ENCODE measurements around the gene CTNNA1.

The CTNNA1 gene

DNA sequence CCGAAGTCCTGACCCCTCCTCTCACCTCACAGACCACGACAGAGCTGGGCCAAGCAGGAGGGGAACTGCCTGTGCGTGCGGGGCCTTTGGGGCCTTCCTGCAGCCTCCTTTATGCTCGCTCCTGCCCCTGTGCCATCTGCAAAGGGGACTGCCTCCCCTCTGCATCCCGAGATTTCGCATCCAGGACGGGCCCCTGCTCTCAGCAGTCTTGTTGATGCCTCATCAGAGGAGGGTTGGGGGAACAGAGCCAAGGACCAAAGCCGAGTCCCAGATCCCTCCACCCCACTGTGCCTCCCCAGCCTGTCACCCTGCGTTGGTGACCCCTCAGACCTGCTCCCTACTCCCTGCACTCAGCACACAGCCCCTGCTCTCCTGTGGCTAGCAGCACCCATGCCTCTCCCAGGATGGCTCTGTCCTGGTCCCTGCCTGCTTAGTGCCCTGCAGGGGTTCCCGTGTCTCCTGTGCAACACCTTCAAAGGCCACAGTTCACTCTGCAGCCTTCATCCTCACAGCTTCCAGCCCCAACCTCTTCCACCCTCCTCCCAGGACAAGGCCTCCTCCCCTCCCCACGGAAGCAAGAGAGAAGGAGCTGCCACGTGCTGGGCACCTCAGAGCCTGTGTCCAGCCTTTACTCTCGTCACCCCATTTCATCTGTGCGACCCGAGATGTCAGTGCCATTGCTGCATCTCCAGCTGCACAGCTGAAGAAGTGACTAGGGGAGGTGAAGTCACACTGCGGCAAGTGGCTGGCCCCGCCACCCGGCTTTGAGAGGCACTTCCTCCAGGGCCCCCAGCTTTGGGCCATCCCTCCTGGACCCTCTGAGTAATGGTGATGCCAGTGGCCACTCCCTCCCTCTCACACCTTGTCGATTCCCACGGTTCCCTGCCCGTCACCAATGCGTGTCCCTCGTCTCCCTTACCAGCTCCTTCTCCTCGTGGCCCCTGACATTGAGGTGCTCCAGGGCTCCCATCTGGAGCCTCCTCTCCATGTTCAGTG is 184.5 kb downstream of the CTNNA1 start:
- H3K4me3 ChIP-seq (ENCODE audit: low read depth, low read length) = no peak overlapping the region
- in situ Hi-C loops (cut with HindIII; ENCODE audit: low sequenced_read_pairs) = no loop called here
- DNase-seq (ENCODE audit: low read depth, low spot score) = no peak
- TF ChIP-seq, protein P1, sequence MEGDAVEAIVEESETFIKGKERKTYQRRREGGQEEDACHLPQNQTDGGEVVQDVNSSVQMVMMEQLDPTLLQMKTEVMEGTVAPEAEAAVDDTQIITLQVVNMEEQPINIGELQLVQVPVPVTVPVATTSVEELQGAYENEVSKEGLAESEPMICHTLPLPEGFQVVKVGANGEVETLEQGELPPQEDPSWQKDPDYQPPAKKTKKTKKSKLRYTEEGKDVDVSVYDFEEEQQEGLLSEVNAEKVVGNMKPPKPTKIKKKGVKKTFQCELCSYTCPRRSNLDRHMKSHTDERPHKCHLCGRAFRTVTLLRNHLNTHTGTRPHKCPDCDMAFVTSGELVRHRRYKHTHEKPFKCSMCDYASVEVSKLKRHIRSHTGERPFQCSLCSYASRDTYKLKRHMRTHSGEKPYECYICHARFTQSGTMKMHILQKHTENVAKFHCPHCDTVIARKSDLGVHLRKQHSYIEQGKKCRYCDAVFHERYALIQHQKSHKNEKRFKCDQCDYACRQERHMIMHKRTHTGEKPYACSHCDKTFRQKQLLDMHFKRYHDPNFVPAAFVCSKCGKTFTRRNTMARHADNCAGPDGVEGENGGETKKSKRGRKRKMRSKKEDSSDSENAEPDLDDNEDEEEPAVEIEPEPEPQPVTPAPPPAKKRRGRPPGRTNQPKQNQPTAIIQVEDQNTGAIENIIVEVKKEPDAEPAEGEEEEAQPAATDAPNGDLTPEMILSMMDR (IDR thresholded peaks at IDR 0.05; ENCODE audit: low read depth, low read length) = no peak

DNA sequence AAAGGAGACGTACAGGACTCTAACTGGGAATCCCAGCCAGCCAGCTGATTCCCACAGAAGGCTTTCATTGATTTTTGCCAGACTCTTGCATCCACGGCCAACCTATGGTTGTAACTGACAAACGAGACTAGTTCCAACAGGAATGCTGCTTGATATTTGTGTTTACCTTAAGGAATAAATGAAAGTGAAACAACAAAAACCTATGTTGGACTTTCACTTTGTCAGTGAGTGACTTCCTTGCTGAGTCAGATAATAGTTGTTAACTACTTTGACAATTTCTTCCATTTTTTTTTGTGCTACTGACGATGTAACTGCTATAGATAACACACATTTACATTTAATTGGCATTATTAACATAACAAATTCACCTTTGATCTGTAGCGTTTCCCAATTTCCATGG is 185.3 kb downstream of the CTNNA1 start:
- H3K4me3 ChIP-seq (ENCODE audit: low read depth, low read length) = no peak overlapping the region
- DNase-seq (ENCODE audit: low read depth, low spot score) = no peak
- TF ChIP-seq, protein P1 (IDR thresholded peaks at IDR 0.05; ENCODE audit: low read depth, low read length) = no peak
- in situ Hi-C loops (cut with HindIII; ENCODE audit: low sequenced_read_pairs) = no loop called here

DNA sequence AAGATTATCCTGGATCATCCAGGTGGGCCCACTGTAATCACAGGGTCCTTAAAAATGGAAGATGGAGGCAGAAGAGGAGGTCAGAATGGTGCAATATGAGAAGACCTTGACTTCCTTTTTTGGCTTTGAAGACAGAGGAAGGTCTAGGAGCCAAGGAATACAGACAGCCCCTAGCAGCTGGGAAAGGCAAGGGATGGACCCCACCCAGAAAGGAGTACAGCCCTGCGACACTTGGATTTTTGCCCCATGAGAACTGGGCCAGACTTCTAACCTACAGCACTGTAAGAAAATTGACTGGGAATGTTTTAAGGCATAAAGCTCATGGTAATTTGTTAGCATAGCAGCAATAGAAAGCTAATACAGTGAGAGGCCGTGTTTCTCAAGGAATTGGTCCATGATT is 188.8 kb downstream of the CTNNA1 start:
- H3K4me3 ChIP-seq (ENCODE audit: low read depth, low read length) = no peak overlapping the region
- no peak for DNase-seq (ENCODE audit: low read depth, low spot score)
- in situ Hi-C loops (cut with HindIII; ENCODE audit: low sequenced_read_pairs) = no loop called here
- TF ChIP-seq, protein P1 (IDR thresholded peaks at IDR 0.05; ENCODE audit: low read depth, low read length) = no peak

DNA sequence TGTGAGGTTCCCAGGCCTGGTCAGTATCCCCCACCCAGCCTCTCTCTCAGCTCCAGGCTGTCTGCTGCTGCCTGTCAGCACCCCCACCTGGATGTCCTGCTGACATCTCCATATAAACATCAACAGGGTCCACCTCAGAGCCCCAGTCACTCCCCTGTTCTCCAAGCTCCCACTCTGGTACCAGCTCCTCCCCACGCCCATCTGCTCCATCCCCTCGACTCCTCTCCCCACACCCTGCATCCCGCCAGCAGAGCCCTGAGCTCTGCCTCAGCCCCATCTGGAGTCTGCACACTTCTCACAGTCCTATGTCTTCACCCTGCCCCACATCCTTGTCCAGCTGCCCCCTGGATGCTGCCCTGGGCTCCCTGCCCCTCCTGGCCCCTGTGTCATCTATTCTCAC is 189.6 kb downstream of the CTNNA1 start:
- TF ChIP-seq, protein P1 (IDR thresholded peaks at IDR 0.05; ENCODE audit: low read depth, low read length) = no peak
- no peak for DNase-seq (ENCODE audit: low read depth, low spot score)
- no peak overlapping the region for H3K4me3 ChIP-seq (ENCODE audit: low read depth, low read length)
- in situ Hi-C loops (cut with HindIII; ENCODE audit: low sequenced_read_pairs) = no loop called here

DNA sequence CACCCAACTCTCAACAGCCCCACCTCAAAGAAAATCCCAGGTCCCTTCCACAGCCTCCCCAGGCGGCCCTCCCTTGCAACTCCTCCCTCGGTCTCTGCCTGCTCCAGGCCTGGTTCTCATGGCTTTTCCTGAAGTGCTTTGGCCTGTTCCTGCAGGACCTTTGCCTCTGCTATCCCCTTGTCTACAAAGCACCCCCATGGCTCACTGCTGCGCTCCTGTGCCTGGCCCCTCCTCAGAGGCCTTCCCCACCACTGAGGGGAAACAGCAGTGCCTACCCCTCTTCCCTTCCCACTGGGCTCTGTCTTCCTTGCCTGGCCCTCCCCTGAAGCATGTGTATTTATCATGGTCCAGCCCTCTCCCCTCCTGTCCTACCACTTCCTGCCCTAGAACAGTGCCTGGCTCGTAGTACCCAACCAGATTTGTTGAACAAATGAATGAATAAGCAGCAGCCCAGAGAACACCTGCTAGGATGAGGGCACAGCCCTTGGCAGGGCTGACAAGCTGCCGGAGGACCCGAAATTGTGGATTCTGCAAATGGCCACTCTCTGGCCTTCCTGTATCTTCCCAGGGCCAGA is 190.5 kb downstream of the CTNNA1 start:
- in situ Hi-C loops (cut with HindIII; ENCODE audit: low sequenced_read_pairs) = no loop called here
- no peak overlapping the region for H3K4me3 ChIP-seq (ENCODE audit: low read depth, low read length)

DNA sequence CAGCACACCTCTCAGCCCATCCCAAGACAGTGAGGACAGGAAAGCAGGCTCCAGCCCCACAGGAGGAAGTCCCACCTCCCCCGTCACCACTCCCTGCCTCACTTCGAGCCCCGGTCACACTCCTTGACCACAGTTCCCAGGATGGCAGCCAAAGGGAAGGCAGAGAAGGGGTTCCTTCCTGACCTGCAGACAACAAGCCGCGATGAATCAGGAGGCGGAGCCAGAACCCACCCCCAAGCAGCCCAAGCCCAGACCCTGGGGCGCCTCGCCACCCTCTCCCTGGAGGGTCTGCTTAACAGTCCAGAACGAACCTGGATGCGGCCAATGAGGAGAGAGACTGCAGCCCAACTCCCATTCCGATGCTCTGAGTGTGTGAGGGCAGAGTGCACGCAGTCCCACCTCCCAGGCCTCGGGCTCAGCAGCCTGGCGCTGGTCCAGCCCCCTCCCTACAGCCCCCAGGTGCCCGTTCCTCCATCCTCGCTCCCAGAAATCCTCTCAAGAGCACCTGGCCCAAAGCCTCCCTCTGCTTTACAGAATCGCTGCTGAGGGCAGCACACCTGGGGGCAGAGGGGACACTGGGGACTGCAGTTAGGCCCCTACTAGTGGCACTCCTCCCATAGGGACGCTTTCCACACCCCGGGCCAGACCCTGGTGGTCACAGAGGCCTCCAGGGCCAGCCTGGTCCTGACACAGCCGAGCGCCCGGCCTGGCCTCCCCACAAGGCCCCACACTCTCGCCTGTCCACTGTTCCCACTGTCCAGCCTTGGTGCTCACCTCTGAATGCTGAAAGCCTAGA is 191.5 kb downstream of the CTNNA1 start:
- H3K4me3 ChIP-seq (ENCODE audit: low read depth, low read length) = no peak overlapping the region
- TF ChIP-seq, protein P1 (IDR thresholded peaks at IDR 0.05; ENCODE audit: low read depth, low read length) = no peak
- no peak for DNase-seq (ENCODE audit: low read depth, low spot score)
- in situ Hi-C loops (cut with HindIII; ENCODE audit: low sequenced_read_pairs) = no loop called here

More for the DNA sequence above, 190.5 kb downstream of the CTNNA1 start:
- no peak for DNase-seq (ENCODE audit: low read depth, low spot score)
- TF ChIP-seq, protein P1 (IDR thresholded peaks at IDR 0.05; ENCODE audit: low read depth, low read length) = no peak
